Heart right ventricle (tissue), 16 donors: Measurements from ENCODE around the gene RPL27. TPM values are rescaled to one million over a fixed set of nuclear protein-coding genes. Genes with fewer than 3 reads are reported as not detected.

Experiments
- ATAC-seq, 8 donors: fragments of 200-7000 bp; cut with Tn5 transposase; one replicate each; pipeline ENCODE4 v1.9.1; 2020; ENCODE audit warnings: mild to moderate bottlenecking in 8 of 8, moderate library complexity in 8 of 8, moderate number of reproducible peaks in 1 of 8
- DNase-seq, 2 donors: peaks; one replicate each; pipeline ENCODE4 v3.0.0-alpha.2; 2020
- H3K27ac ChIP-seq, 10 donors: fragments of 200-600 bp; sonication (generic) in 2 of 10; one replicate each; pipeline versions ENCODE4 v1.5.0 to v1.8.0; 2020 to 2022; ENCODE audit warnings: mild to moderate bottlenecking in 3 of 10
- H3K27me3 ChIP-seq, 7 donors: fragments of 200-600 bp; one replicate each; pipeline ENCODE4 v1.8.0; 2021 to 2022; ENCODE audit warnings: mild to moderate bottlenecking in 2 of 7
- H3K36me3 ChIP-seq, 9 donors: fragments of 200-600 bp; sonication (generic) in 1 of 9; one replicate each; pipeline versions ENCODE4 v1.5.0 to v1.8.0; 2020 to 2022; ENCODE audit warnings: mild to moderate bottlenecking in 2 of 9
- H3K4me1 ChIP-seq, 9 donors: fragments of 200-600 bp; sonication (generic) in 1 of 9; one replicate each; pipeline versions ENCODE4 v1.5.0 to v1.8.0; 2020 to 2022; ENCODE audit warnings: mild to moderate bottlenecking in 4 of 9
- H3K4me3 ChIP-seq, 10 donors: fragments of 200-600 bp; sonication (generic) in 2 of 10; one replicate each; pipeline versions ENCODE4 v1.5.0 to v1.8.0; 2020 to 2022; ENCODE audit warnings: mild to moderate bottlenecking in 7 of 10, moderate library complexity in 2 of 10
- H3K9me3 ChIP-seq, 11 donors: fragments of 200-600 bp in 10 of 11; sonication (generic) in 2 of 11; one replicate each; pipeline versions ENCODE4 v1.5.0 to v1.8.0; 2013 to 2022; ENCODE audit warnings: mild to moderate bottlenecking in 2 of 11, control low read depth in 1 of 11, moderate library complexity in 1 of 11
- WGBS, 2 donors: extraction: QIAGEN DNeasy Blood & Tissue Kit; methylation state at CpG; one replicate each; pipeline ENCODE4 v1.1.7; 2013; ENCODE audit warnings: inconsistent platforms in 1 of 2; 5-methylcytosine and 5-hydroxymethylcytosine counted together
- intact Hi-C, 10 donors: fragments of 100-400 bp; cut with DNase I; formaldehyde crosslinking; loops; one replicate each; pipeline versions ENCODE4 v1.11.1 to v1.14.2; 2022
- polyA plus RNA-seq, 2 donors: library from polyadenylated mRNA; stranded (reverse); fragments of 200-250 nt; gene quantifications; one replicate each; pipeline ENCODE4 v1.2.3, GENCODE V29; 2013
- total RNA-seq, 10 donors: library from RNA; stranded (reverse); fragmentation: NEBNext Ultra II Directional in 3 of 10; extraction: Animal tissue kit (Norgen Biotek cat#: 25700) in 3 of 10; gene quantifications; one replicate each; pipeline versions ENCODE4 v1.2.1 to v1.2.4, GENCODE V29; 2021 to 2023
- TF ChIP-seq, protein P1 (sequence below), 9 donors: fragments of 200-600 bp; sonication (generic) in 2 of 9; IDR thresholded peaks; one replicate each; pipeline versions ENCODE4 v1.5.0 to v1.8.0; 2021 to 2022; ENCODE audit warnings: antibody characterized with exemption in 9 of 9, mild to moderate bottlenecking in 5 of 9, moderate library complexity in 1 of 9
- donor health status: Arrhythmogenic right ventricular cardiomyopathy.
- donor health status: ischemic (EF 13 %, LVEDD 7.1; RV severe dilation, severe dysfunction).
- donor health status: healthy with polysubstance abuse.
- donor health status: DM: no; HTN: yes; CAD: no.
- donor health status: DM: no; HTN: no; CAD: no.
- donor health status: ischemic (EF 25% LVEDD 6.9; RV normal size, moderate dysfunction).
- donor health status: ischemic (EF 25% LVEDD 5.7; RV mildly dilated, moderate dysfunction).
- donor health status: healthy.
- donor health status: DM: yes; HTN: yes; CAD: no.
- donor health status: Ischemic cardiomyopathy.
- donor health status: ischemic (EF 35%, LVEDD 5.7; RV mildly dilated, moderate dysfunction).
- donor health status: nonischemic (EF 11% LVEDD 7.7; RV severe dilation, severe dysfunction).
- donor health status: DM: yes; HTN: yes; CAD: no.
- donor health status: PGD.
- donor health status: ischemic (EF 29% LVEDD 5.4; RV normal size, mild dysfunction).
- donor health status: nonischemic (EF 23%, LVEDD 6.1; RV moderate dilation, normal function).

The RPL27 gene
- total and polyA plus RNA-seq, 12 donors: 388 to 2,790 (median 583) TPM

DNA sequence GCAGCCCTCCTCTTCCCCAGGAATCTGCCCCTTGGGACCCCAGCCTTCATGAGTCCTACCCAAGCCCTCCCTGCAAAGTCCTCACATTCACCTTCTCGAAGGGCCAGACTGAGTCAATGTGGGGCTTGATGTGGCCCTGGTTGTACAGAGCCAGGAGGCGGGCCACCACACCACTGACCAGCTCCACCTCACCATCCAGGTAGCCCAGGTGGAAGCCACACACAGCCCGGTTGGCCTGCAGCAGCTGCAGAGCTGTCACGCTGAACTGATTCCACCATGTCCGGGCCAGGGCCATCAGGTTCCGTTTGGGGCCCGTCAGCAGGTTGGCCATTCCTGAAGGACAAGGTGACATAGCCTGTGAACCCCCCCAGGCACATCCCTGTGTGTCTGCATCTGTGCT, 18.0 kb downstream of the RPL27 start:
- Histone ChIP-seq H3K4me1 (peaks cover 24 to 91% (median 76%) of the 10 kb centered on the region in 9 donors), H3K27ac (peak overlapping the region; percentile 26 to 85 (median 77)), H3K4me3 (no peak overlapping the region), H3K9me3 (no peaks in the 10 kb centered on the region), H3K36me3 (peaks cover 0 to 70% (median 4%) of the 10 kb centered on the region in 9 donors), H3K27me3 (no peaks in the 10 kb centered on the region)
- ATAC-seq (no peak), DNase-seq (no peak)
- WGBS, 2 donors: 85 to 92% methylated on average over 7 of the region's 7 CpGs
- intact Hi-C loops: no loop called here
- TF ChIP-seq, protein P1, sequence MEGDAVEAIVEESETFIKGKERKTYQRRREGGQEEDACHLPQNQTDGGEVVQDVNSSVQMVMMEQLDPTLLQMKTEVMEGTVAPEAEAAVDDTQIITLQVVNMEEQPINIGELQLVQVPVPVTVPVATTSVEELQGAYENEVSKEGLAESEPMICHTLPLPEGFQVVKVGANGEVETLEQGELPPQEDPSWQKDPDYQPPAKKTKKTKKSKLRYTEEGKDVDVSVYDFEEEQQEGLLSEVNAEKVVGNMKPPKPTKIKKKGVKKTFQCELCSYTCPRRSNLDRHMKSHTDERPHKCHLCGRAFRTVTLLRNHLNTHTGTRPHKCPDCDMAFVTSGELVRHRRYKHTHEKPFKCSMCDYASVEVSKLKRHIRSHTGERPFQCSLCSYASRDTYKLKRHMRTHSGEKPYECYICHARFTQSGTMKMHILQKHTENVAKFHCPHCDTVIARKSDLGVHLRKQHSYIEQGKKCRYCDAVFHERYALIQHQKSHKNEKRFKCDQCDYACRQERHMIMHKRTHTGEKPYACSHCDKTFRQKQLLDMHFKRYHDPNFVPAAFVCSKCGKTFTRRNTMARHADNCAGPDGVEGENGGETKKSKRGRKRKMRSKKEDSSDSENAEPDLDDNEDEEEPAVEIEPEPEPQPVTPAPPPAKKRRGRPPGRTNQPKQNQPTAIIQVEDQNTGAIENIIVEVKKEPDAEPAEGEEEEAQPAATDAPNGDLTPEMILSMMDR (IDR thresholded peaks at IDR 0.05): no peak

GRCh38 chr17:43018008-43018853, 20.0 kb downstream of the RPL27 start:
- Histone ChIP-seq H3K4me3 (no peak overlapping the region), H3K27ac (peak overlapping the region in 6 of 10 donors; percentile 20 to 94 (median 90)), H3K9me3 (no peaks in the 10 kb centered on the region), H3K36me3 (peaks cover 0 to 55% (median 4%) of the 10 kb centered on the region in 9 donors), H3K4me1 (peaks cover 17 to 78% (median 76%) of the 10 kb centered on the region in 9 donors), H3K27me3 (no peaks in the 10 kb centered on the region)
- TF ChIP-seq, protein P1 (IDR thresholded peaks at IDR 0.05): no peak
- ATAC-seq: no peak
- WGBS, 2 donors: 60% methylated on average over 19 of the region's 19 CpGs
- no peak for DNase-seq
- intact Hi-C loops: no loop called here

DNA sequence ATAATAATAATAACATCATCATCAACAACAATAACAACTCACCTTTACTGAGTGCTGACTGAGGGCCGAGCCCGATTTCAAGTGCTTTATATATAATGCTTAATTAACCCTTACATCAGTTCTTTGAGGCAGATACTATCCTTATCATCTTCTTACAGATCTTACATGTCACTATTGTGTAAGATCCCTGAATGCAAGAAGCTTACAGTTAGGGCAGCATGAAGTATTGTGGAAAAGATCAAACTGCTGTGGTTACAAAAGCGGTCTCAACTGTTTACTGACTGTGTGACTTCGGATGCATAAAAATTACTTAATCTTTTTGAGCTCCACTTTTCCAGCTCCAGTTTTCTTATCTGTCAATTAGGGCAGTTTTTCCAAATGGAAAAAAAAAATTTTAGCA, 20.7 kb downstream of the RPL27 start:
- peak overlapping the region in 8 of 10 donors; percentile 84 to 94 (median 90) for H3K27ac ChIP-seq
- TF ChIP-seq, protein P1 (IDR thresholded peaks at IDR 0.05): no peak
- no peak overlapping the region for H3K4me3 ChIP-seq
- ATAC-seq: no peak
- intact Hi-C loops: no loop called here
- DNase-seq: no peak
- H3K36me3 ChIP-seq: peaks cover 0 to 48% (median 4%) of the 10 kb centered on the region in 9 donors
- 42 to 45% methylated on average over 4 of the region's 4 CpGs for WGBS, 2 donors
- H3K9me3 ChIP-seq: no peaks in the 10 kb centered on the region
- H3K4me1 ChIP-seq: peaks cover 17 to 73% (median 69%) of the 10 kb centered on the region in 9 donors
- H3K27me3 ChIP-seq: no peaks in the 10 kb centered on the region

DNA sequence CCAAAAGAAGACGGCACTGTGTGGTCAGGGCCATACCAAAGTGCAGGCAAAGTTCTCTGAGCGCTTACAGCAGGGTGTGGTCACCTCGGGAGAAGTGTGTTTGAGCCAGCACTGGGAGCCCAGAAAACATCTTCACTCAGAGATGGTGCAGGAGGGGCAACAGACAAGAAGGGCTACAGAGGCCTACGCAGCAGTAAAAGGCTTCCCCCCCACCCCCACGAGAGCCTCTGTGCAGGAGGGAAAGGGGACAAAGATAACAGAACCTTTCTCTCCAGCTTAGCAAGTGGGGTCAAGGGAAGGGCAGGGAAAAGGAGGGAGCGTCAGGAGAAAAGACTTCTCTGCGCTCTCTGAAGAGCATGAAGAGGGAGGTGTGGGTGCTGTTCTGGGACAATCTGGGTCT, 21.2 kb downstream of the RPL27 start:
- no peaks in the 10 kb centered on the region for H3K9me3 ChIP-seq
- H3K27me3 ChIP-seq: no peaks in the 10 kb centered on the region
- peak overlapping the region; percentile 5 to 94 (median 90) for H3K27ac ChIP-seq
- 28 to 35% methylated on average over 7 of the region's 7 CpGs for WGBS, 2 donors
- H3K4me3 ChIP-seq: peak overlapping the region in 5 of 10 donors; percentile 2 to 99 (median 16)
- TF ChIP-seq, protein P1 (IDR thresholded peaks at IDR 0.05): no peak
- H3K4me1 ChIP-seq: peaks cover 17 to 73% (median 68%) of the 10 kb centered on the region in 9 donors
- ATAC-seq (no peak), DNase-seq (no peak)
- H3K36me3 ChIP-seq: peaks cover 0 to 43% (median 4%) of the 10 kb centered on the region in 9 donors
- intact Hi-C loops: no loop called here
